Globus pallidus (tissue), 1 donor: ENCODE measurements around the gene SPOP.
"Not testable (repeated sequence)": the region's sequence is repeated elsewhere in the genome, so short reads cannot be mapped to it uniquely, and the experiment has no call there.

Source experiments
- DNase-seq: peaks from one replicate; pipeline ENCODE4 v3.0.0-alpha.2; 2015; ENCODE audit warnings: low spot score

Gene SPOP

DNA sequence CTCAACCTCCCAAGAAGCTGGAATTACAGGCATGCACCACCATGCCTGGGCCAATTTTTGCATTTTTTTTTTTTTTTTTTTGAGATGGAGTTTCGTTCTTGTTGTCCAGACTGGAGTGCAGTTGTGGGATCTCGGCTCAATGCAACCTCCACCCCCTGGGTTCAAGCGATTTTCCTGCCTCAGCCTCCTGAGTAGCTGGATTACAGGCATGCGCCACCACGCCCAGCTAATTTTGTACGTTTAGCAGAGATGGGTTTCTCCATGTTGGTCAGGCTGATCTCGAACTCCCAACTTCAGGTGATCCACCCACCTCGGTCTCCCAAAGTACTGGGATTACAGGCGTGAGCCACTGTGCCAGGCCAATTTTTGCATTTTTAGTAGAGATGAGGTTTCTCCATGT is 127.1 kb downstream of the SPOP start:
- DNase-seq, result not testable (repeated sequence)

- no peak for DNase-seq
Measured at GRCh38 chr17:49549691-49550678, 127.9 kb downstream of the SPOP start.

DNA sequence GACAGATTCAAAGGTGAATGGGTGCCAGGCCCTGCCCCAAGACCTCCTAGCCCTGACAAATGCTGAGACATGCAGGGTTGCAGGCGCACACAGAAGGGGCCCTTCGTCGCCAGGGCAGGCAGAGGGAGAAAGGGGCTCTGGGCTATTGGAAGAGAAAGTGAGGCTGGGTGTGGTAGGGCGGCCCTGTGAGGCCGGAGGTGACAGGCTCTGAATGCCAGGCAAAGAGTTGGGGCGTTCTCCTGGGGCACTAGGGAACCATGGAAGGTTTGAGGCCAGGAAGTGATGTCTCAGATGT is 128.6 kb downstream of the SPOP start:
- DNase-seq, result no peak
